Cardiac muscle cell (in vitro differentiated cells and primary cell): ENCODE measurements around the gene TCP11L2. TPM values are rescaled to one million over a fixed set of nuclear protein-coding genes. Genes with fewer than 3 reads are reported as not detected.

Experiments used
- DNase-seq, 2 donors: peaks; one replicate each; pipeline versions ENCODE4 v3.0.0 to v3.0.0-alpha.2; 2010 to 2017; ENCODE audit warnings: low read depth in 1 of 2, low spot score in 1 of 2
- H3K27ac ChIP-seq: fragments of 200-600 bp; sonication (generic); 2 replicates; pipeline ENCODE4 v1.5.1; 2016
- H3K27me3 ChIP-seq: fragments of 200-600 bp; sonication (generic); 2 replicates; pipeline ENCODE4 v1.6.0; 2016; ENCODE audit warnings: control low read depth
- H3K36me3 ChIP-seq: fragments of 200-600 bp; sonication (generic); 2 replicates; pipeline ENCODE4 v1.5.1; 2016; ENCODE audit warnings: control low read depth
- H3K4me1 ChIP-seq: fragments of 200-600 bp; sonication (generic); 2 replicates; pipeline ENCODE4 v1.8.1; 2017; ENCODE audit warnings: low read depth, mild to moderate bottlenecking, mixed run types
- H3K4me3 ChIP-seq: fragments of 200-600 bp; sonication (generic); 2 replicates; pipeline ENCODE4 v1.5.1; 2016; ENCODE audit warnings: mild to moderate bottlenecking
- H3K9me3 ChIP-seq: fragments of 200-600 bp; sonication (generic); 2 replicates; pipeline ENCODE4 v1.5.1; 2017; ENCODE audit warnings: low read depth, mild to moderate bottlenecking, control low read depth
- polyA plus RNA-seq: library from polyadenylated mRNA; unstranded; fragments of >200 nt; fragmentation: Nextera tagmentation; extraction: Ambion mirVana; gene quantifications from 2 replicates; pipeline ENCODE4 v1.2.1, GENCODE V29; 2016
- total RNA-seq: library from RNA; depleted of rRNA; stranded (reverse); fragments of >200 nt; gene quantifications from 2 replicates; pipeline ENCODE4 v1.2.3, GENCODE V29; 2016
- TF ChIP-seq, protein P1 (sequence below): IDR thresholded peaks from 2 replicates; pipeline ENCODE4 v1.5.1; 2012; ENCODE audit warnings: low read depth, mild to moderate bottlenecking, low read length

Gene TCP11L2
- total and polyA plus RNA-seq, 2 experiments from 2014 or later, result 9.0 to 22.1 TPM

DNA sequence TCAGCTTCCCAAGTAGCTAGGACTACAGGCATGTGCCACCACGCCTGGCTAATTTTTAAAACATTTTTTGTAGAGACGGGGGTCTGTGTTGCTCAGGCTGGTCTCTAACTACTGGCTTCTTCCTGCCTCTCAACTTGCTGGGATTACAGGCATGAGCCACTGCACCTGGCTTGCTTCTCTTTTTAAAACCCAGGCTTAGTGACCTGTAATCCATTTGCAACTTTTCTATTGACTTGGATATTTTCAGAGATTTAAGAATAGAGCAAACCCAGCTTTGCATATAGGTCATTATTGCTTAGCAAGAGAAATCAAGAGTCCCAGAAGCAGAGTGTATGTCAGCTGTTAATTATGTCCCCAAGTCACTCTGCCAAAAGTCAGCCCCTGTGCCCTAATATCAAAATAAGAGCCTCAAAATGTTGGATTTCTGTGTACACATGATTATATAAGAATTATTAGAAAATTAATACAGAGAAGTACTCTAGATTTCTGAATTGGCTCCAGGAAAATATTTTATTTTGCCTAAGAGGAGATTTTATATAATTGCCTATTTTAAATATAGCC, 24.9 kb downstream of the TCP11L2 start:
- H3K27ac ChIP-seq, result no peak overlapping the region
- H3K9me3 ChIP-seq, result no peaks in the 10 kb centered on the region
- peaks cover 22% of the 10 kb centered on the region for H3K36me3 ChIP-seq
- DNase-seq, result no peak
- no peak overlapping the region for H3K4me3 ChIP-seq
- no peaks in the 10 kb centered on the region for H3K4me1 ChIP-seq
- no peaks in the 10 kb centered on the region for H3K27me3 ChIP-seq
- TF ChIP-seq, protein P1, sequence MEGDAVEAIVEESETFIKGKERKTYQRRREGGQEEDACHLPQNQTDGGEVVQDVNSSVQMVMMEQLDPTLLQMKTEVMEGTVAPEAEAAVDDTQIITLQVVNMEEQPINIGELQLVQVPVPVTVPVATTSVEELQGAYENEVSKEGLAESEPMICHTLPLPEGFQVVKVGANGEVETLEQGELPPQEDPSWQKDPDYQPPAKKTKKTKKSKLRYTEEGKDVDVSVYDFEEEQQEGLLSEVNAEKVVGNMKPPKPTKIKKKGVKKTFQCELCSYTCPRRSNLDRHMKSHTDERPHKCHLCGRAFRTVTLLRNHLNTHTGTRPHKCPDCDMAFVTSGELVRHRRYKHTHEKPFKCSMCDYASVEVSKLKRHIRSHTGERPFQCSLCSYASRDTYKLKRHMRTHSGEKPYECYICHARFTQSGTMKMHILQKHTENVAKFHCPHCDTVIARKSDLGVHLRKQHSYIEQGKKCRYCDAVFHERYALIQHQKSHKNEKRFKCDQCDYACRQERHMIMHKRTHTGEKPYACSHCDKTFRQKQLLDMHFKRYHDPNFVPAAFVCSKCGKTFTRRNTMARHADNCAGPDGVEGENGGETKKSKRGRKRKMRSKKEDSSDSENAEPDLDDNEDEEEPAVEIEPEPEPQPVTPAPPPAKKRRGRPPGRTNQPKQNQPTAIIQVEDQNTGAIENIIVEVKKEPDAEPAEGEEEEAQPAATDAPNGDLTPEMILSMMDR, result no peak

DNA sequence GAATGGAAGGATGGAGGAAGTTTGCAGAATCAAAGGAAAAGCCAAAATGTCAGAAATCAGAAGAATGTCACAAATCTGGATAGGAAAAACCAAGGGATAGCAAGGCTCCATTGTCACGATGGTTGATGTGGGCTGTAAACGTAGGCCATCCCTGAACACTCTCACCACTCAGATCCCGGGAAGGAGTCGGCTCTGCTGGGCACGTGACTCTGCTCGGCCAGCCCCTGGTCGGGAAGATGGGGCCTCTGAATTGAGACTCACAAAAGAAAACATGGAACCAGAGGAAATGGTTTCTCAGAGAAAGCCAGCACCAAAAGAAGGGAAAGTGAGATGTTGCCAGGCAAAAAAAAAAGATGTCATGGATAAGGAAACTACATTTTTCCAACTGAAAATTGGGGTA, 26.2 kb downstream of the TCP11L2 start:
- Histone ChIP-seq H3K9me3 (no peaks in the 10 kb centered on the region), H3K27ac (no peak overlapping the region), H3K4me3 (no peak overlapping the region), H3K4me1 (no peaks in the 10 kb centered on the region), H3K36me3 (peaks cover 24% of the 10 kb centered on the region), H3K27me3 (no peaks in the 10 kb centered on the region)
- DNase-seq, result no peak
- TF ChIP-seq, protein P1, result no peak

DNA sequence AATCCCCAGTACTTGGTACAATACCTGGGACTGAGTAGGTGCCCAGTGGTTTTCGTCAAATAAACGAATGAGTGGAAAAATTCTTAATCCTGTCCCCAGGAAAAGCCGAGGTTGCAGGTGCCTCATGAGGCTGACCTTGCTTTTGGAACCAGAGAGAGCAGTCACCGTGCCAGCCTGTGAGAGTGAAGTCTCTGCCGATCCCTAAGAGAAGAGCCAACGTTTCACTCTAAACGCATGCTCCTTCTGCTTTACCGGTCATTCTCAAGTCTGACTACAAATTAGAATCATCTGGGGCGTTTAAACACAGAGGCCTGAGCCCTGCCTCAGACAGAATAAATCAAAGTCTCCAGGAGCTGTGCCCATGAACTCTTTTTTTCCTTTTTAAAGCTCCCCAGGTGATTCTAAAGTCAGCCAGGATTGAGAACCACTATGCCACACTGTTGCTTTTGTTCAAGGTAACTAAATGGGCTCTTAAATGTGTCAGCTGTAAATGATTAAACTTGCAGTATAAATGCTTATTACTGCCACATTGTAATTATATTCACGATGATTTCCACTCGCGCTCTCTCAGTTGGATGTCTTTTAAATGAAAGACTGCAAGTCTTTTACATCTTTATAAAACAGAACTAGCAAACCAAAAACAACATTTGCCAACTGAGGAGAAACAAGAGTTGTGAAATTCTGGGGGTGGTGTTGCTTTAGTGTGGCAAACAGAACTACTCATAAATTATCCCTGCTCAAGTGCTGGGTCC, 26.9 kb downstream of the TCP11L2 start:
- Histone ChIP-seq H3K9me3 (no peaks in the 10 kb centered on the region), H3K36me3 (peaks cover 20% of the 10 kb centered on the region), H3K27me3 (no peaks in the 10 kb centered on the region), H3K27ac (no peak overlapping the region), H3K4me3 (no peak overlapping the region), H3K4me1 (no peaks in the 10 kb centered on the region)
- TF ChIP-seq, protein P1, result no peak
- no peak for DNase-seq

DNA sequence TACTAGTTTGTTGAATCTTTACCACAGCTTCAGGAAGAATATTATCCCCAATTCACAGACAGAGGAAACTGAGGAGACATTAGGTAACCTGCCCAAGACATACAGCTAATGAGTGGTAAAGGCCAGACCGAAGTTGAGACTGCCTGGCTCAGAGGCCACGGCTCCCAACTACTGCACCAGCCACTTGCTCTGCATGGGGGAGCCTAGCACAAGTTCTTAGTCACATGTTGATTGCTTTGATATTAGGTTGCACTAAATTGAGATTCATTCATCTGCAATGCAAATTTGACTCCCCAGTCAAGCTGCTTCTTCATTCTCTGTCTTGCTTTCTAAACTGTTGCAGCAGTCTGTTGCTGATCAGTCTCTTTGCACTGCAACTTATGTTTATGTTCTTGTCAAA, 29.1 kb downstream of the TCP11L2 start:
- peaks cover 13% of the 10 kb centered on the region for H3K36me3 ChIP-seq
- TF ChIP-seq, protein P1, result no peak
- H3K27me3 ChIP-seq, result no peaks in the 10 kb centered on the region
- no peak overlapping the region for H3K4me3 ChIP-seq
- H3K9me3 ChIP-seq, result no peaks in the 10 kb centered on the region
- H3K27ac ChIP-seq, result no peak overlapping the region
- H3K4me1 ChIP-seq, result no peaks in the 10 kb centered on the region
- DNase-seq, result no peak

DNA sequence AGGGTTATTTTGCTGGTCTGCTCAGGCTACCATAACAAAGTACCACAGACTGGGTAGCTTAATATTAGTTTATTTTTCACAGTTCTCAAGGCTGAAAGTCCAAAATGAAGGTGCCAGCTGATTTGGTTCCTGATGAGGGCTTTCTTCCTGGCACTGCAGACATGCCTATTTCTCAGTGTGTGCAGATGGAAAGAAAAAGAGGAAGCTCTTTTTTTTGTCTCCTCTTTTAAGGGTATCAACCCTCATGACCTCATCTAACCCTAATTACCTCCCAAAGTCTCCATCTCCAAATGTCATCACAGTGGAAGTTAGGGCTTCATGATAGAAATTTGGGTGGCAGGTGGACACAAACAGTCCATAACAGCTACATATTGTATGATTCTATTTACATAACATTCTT, 30.0 kb downstream of the TCP11L2 start:
- H3K4me1 ChIP-seq, result no peaks in the 10 kb centered on the region
- TF ChIP-seq, protein P1, result no peak
- no peak overlapping the region for H3K4me3 ChIP-seq
- peaks cover 13% of the 10 kb centered on the region for H3K36me3 ChIP-seq
- H3K27ac ChIP-seq, result no peak overlapping the region
- H3K9me3 ChIP-seq, result no peaks in the 10 kb centered on the region
- DNase-seq, result no peak
- H3K27me3 ChIP-seq, result no peaks in the 10 kb centered on the region
